T-helper 2 cell (primary cell): Measurements from ENCODE around the gene WLS.
"Not testable (repeated sequence)": the region's sequence is repeated elsewhere in the genome, so short reads cannot be mapped to it uniquely, and the experiment has no call there.

Experiments used
- DNase-seq, 5 experiments: peaks; one replicate each; pipeline versions ENCODE4 v3.0.0 to v3.0.0-alpha.2; 2012 to 2022
- total RNA-seq, 2 donors: gene quantifications; one replicate each; lab custom pipeline; 2026; lab: John Stamatoyannopoulos, UW

The WLS gene
- 0 to 2.8 reads per million in 2 donors for total RNA-seq

- no peak for DNase-seq
Measured at GRCh38 chr1:68232289-68233148, at the start of gene WLS. Gene WLS (minus strand): TSS chr1:68232523. CDS start chr1:68232299, 224 bp downstream.

GRCh38 chr1:68280286-68280685, 48.0 kb upstream of the WLS start:
- no peak for DNase-seq

GRCh38 chr1:68279846-68280245, 47.5 kb upstream of the WLS start:
- no peak for DNase-seq

GRCh38 chr1:68278221-68278620, 45.9 kb upstream of the WLS start:
- DNase-seq = no peak

GRCh38 chr1:68276448-68276847, 44.1 kb upstream of the WLS start:
- no peak for DNase-seq

GRCh38 chr1:68273530-68273929, 41.2 kb upstream of the WLS start:
- DNase-seq = no peak

- DNase-seq = no peak
Measured at GRCh38 chr1:68271596-68271995, 39.3 kb upstream of the WLS start.

GRCh38 chr1:68270951-68271350, 38.6 kb upstream of the WLS start:
- no peak for DNase-seq

GRCh38 chr1:68269637-68270430, 37.5 kb upstream of the WLS start:
- DNase-seq = no peak

- DNase-seq = no peak
Measured at GRCh38 chr1:68268896-68269483, 36.7 kb upstream of the WLS start.

GRCh38 chr1:68256824-68257223, 24.5 kb upstream of the WLS start:
- DNase-seq = not testable (repeated sequence)

GRCh38 chr1:68255301-68255700, 23.0 kb upstream of the WLS start:
- no peak for DNase-seq

GRCh38 chr1:68254667-68255226, 22.4 kb upstream of the WLS start:
- DNase-seq = no peak

GRCh38 chr1:68237040-68237439, 4.7 kb upstream of the WLS start:
- DNase-seq = no peak

- DNase-seq = no peak
Measured at GRCh38 chr1:68234094-68234493, 1.8 kb upstream of the WLS start.

GRCh38 chr1:68233202-68233601, 879 bp upstream of the WLS start:
- DNase-seq = no peak

GRCh38 chr1:68231627-68232288, 565 bp downstream of the WLS start:
- DNase-seq = no peak

GRCh38 chr1:68230901-68231626, 1.3 kb downstream of the WLS start:
- no peak for DNase-seq

- no peak for DNase-seq
Measured at GRCh38 chr1:68230484-68230802, 1.9 kb downstream of the WLS start.

GRCh38 chr1:68229650-68230483, 2.5 kb downstream of the WLS start:
- no peak for DNase-seq

GRCh38 chr1:68228851-68229250, 3.5 kb downstream of the WLS start:
- DNase-seq = no peak
